Astrocyte of the cerebellum (primary cell): ENCODE data around the gene CENPP.

Experiments
- DNase-seq: peaks from one replicate; pipeline ENCODE4 v3.0.0-alpha.2; 2011; ENCODE audit warnings: low read depth
- H3K4me3 ChIP-seq: 2 replicates; pipeline ENCODE4 v1.5.1; 2011; ENCODE audit warnings: mild to moderate bottlenecking, low read depth, low read length, moderate library complexity
- in situ Hi-C: cut with HindIII; loops from 2 replicates; pipeline ENCODE4 v1.10.0; 2017; ENCODE audit warnings: low sequenced_read_pairs
- TF ChIP-seq, protein P1 (sequence below): IDR thresholded peaks from 2 replicates; pipeline ENCODE4 v1.5.1; 2012; ENCODE audit warnings: low read length, low read depth, moderate library complexity, mild to moderate bottlenecking; ENCODE audit errors: missing control alignments

CENPP gene

DNA sequence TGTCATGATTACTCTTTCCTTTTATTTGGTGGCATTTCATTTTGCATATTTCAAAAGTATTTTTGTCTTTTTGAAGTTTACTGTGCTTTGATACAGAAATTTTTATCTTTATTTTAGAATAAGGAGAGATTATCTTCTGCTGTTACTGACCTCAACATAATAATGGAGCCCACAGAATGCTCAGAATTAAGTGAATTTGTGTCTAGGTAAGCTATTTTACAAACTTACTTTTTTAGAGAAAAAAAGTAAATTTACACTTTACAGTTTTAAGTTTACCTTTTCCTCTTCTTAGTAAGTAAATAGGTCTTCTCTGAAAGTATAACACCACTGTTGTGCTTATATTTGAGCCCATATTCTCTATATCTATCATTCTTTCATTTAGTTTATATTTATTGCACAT, 19.8 kb downstream of the CENPP start:
- TF ChIP-seq, protein P1, sequence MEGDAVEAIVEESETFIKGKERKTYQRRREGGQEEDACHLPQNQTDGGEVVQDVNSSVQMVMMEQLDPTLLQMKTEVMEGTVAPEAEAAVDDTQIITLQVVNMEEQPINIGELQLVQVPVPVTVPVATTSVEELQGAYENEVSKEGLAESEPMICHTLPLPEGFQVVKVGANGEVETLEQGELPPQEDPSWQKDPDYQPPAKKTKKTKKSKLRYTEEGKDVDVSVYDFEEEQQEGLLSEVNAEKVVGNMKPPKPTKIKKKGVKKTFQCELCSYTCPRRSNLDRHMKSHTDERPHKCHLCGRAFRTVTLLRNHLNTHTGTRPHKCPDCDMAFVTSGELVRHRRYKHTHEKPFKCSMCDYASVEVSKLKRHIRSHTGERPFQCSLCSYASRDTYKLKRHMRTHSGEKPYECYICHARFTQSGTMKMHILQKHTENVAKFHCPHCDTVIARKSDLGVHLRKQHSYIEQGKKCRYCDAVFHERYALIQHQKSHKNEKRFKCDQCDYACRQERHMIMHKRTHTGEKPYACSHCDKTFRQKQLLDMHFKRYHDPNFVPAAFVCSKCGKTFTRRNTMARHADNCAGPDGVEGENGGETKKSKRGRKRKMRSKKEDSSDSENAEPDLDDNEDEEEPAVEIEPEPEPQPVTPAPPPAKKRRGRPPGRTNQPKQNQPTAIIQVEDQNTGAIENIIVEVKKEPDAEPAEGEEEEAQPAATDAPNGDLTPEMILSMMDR: no peak
- H3K4me3 ChIP-seq: no peak overlapping the region
- in situ Hi-C loops: no loop called here
- DNase-seq: no peak

DNA sequence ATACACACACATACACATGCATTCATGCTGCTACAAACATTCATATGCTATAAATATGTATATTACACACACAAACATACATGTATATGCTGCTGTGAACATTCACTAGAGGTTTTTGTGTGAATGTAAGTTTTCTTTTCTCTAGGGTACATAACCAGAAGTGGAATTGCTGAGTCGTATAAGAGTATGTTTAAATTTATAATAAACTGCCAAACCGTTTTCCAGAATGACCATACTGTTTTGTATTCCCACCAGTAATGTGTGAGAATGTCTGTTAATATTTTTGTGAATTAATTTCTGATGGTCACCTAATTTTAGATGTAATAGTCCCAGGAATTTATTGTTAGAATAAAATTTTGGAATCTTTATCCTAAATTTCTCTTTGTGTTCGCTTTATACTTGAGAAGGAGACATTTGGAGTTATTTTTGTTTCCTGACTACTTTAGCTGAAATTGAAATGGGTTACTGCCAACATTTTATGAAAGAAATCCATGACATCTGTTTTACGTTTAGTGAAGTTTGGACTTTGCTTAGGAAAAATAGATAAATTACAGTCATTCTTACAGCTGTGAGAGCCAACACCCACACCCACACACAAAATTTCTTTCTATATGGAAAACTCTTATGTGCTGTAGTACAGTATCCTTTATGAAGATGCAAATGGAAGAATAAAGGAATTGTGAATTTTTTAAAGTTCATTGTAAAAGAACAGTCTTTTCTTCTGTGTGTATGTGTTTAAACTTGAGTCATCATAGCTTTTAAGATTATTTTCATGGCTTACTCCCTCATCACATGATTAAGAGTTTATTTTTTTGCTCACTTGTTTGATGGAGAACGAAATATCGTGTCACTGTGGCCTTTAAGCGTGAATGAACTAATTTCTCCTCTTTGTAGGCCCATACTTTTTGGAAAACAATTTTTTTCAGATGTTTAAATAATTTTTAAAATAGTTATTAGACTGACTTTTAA, 24.3 kb downstream of the CENPP start:
- in situ Hi-C loops: no loop called here
- TF ChIP-seq, protein P1: no peak
- peak; percentile 42 for DNase-seq

DNA sequence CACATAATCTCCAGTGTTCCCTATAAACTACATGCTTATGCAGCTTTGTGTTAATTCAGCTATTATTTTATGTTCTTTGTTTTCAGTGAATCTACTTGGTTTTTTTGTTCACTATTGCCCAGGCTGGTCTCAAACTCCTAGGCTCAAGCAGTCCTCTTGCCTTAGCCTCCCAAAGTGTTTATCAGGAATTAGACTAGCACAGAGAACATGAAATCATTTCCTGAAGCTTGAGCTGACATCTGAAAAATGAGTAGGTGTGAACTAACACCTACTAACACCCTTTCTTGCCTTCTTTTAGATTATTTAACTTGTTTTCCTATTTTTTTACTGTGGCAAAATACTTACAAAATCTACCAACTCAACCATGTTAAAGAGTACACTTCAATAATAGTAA, 25.0 kb downstream of the CENPP start:
- no peak for DNase-seq
- in situ Hi-C loops: no loop called here
- TF ChIP-seq, protein P1: no peak
- H3K4me3 ChIP-seq: no peak overlapping the region

More for the DNA sequence above, 24.3 kb downstream of the CENPP start:
- no peak overlapping the region for H3K4me3 ChIP-seq

DNA sequence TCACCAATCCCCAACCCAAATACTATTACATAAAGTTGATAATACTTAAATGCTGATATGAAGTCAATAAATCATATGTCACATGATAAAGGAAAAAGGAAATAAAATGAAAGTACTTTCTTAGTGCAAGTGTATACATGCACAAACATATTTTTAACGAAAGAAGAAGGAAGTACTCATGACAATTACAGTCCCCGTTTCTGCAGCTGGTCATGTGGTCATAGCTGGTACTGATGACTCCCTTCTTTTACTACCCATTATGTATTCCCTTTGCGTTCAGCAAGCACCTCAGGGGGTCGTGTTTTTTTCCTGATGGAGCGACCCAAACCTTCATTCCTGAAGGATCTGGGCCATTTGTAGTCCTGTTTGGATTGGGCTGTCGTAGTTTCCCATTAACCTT, 27.3 kb downstream of the CENPP start:
- TF ChIP-seq, protein P1: no peak
- in situ Hi-C loops: no loop called here
- H3K4me3 ChIP-seq: no peak overlapping the region
- no peak for DNase-seq

DNA sequence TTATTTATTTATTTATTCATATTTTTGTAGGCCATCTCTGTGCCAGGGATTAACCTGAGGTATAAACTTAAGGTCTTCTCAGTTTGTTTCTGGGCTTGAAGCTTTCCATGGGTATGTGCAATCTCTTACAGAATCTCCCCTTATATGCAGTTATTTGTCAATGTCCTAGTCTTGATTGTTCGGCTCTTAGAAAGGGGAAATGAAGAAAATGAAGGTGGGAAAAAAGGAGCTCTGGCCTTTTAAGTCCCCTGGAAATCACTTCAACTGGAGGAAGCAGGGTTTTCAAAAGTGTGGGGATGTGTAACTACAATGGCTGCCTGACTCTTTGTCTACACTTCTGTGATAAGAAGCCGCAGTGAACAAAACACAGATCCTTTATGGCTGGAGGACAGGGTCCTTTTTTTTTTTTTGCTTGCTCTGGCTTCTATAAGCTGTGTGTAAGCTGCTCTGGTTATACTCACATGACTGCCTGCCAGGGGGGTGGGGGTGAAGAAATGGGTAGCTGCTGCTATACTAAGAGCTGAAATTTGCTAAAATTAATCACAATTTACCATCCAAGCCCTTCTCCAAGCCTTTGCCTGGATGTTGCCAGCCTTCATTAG, 33.7 kb downstream of the CENPP start:
- in situ Hi-C loops: no loop called here

DNA sequence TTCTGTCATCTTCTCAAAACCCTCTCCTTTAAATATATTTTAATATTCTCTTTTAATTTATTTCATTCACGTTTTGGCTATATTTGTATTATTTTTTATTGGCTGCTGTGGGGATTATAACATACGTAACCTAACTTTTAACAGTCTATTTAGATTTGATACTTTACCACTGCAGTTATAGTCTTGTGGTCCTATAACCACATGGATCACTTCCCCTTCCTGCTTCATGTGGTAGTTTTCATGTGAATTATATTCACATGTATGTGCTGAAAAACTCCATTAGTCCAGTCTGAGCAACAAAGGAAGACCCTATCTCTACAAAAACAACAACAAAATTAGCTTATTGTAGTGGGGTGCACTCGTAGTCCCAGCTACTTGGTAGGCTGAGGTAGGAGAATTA, 34.3 kb downstream of the CENPP start:
- no peak for DNase-seq
- in situ Hi-C loops: no loop called here
- no peak overlapping the region for H3K4me3 ChIP-seq
- TF ChIP-seq, protein P1: no peak

More for the DNA sequence above, 33.7 kb downstream of the CENPP start:
- no peak overlapping the region for H3K4me3 ChIP-seq
- no peak for DNase-seq
- TF ChIP-seq, protein P1: no peak
